HG03095 (cell line): ENCODE results near the gene GPBP1L1.
A peak's percentile ranks its signal among the peaks of the same experiment; 100 is the strongest.
"Not testable (repeated sequence)": the region's sequence is repeated elsewhere in the genome, so short reads cannot be mapped to it uniquely, and the experiment has no call there.

Source experiments
- ATAC-seq: cut with Tn5 transposase; IDR thresholded peaks from one replicate; pipeline ENCODE4 v1.9.1; 2021; ENCODE audit warnings: moderate library complexity; ENCODE audit not compliant: unreplicated experiment

Gene GPBP1L1, protein sequence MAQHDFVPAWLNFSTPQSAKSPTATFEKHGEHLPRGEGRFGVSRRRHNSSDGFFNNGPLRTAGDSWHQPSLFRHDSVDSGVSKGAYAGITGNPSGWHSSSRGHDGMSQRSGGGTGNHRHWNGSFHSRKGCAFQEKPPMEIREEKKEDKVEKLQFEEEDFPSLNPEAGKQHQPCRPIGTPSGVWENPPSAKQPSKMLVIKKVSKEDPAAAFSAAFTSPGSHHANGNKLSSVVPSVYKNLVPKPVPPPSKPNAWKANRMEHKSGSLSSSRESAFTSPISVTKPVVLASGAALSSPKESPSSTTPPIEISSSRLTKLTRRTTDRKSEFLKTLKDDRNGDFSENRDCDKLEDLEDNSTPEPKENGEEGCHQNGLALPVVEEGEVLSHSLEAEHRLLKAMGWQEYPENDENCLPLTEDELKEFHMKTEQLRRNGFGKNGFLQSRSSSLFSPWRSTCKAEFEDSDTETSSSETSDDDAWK

DNA sequence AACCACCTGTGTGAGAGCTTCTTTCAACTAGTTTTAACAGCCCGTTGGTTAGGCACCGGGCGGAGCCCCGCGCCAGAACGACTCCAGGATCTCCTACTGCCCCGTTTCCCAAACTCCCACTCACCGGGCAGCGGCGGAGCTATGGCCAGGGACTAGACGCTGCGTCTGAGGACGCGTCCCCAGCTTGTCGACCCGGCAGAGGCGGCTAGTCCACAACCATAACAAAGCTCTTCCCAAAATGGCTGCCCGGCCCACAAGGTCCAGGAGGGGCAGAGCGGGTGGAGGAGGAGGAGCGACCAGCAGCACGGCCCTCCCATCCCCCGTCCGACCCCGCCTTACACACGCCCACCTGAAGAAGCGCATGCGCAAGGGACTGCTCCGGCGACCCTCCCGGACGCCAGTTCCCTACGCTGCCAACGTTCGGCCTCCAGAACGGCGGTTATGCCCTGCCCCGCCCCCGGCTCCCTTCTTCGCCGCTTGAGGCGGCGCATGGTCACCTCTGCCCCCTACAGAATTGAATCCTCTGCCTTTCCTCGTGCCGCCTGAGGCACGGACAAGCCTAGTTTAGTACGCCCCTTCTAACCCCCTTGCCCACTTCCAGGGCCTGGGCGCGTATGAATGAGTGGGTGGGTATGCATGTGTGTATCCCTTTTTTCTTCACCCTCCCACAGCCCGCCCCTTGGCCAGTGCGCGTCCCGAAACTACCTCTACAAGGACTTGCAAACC, at the start of gene GPBP1L1:
GPBP1L1 (minus strand) TSS at position 246 of the 726 bp plus-strand sequence. CDS start 27,446 bp downstream, outside the sequence.
- peak; percentile 46 for ATAC-seq

DNA sequence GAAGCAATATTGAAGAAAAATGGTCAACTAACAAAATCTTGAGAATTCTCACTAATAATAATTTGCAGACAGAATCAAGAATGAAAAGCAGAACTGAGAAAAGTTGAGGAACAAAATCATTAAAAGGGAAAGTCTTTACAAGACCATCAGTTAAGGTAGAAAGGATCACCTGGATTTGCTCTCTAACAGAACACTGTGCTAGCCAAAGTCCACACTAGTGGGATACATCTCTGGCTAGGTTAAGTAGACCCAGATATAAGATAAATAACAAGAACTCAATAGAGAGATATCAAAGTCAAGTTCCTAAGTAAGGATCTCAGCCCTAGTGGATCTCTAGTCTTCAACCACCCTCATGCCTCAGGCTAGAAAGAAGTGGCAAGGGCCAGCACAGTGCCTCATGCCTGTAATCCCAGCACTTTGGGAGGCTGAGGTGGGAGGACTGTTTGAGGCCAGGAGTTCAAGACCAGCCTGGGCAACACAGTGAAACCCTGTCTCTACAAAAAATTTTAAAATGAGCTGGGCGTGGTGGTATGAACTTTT, 44.5 kb upstream of the GPBP1L1 start:
- ATAC-seq, result no peak

DNA sequence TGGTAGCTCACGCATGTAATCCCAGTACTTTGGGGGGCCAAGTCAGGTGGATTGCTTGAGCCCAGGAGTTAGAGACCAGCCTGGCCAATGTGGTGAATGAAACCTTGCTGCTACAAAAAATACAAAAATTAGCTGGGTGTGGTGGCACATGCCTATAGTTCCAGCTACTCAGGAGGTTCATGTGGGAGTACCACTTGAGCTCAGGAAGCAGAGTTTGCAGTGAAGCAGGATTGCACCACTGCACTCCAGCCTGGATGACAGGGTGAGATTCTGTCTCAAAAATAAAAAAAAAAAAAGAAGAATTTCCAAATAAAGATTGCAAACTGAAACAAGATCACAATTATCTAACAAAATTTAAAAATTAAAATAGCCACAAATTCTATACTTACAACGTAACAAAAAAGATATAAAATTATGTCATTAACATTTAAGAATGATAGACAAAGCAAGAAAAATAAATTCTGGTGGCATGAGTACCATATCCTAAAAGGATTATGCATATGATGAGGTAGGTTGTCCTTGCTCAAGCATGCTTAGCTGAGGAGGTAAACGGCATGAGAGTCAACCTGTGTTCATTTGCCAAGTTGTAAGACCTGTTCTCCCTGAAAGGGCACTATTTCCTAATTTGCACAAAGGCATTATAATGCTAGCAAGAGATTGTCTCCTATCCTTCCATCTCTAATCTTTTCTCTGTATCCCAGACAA, 43.9 kb upstream of the GPBP1L1 start:
- ATAC-seq, result no peak

DNA sequence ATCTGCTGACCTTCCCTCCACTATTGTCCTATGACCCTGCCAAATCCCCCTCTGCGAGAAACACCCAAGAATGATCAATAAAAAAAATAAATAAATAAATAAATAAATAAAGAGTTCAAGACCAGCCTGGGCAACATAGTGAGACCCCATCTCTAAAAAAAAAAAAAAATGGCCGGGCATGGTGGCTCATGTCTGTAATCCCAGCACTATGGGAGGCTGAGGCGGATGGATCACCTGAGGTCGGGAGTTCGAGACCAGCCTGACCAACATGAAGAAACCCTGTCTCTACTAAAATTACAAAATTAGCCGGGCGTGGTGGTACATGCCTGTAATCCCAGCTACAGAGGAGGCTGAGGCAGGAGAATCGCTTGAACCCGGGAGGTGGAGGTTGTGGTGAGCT, 39.7 kb upstream of the GPBP1L1 start:
- ATAC-seq, result not testable (repeated sequence)

DNA sequence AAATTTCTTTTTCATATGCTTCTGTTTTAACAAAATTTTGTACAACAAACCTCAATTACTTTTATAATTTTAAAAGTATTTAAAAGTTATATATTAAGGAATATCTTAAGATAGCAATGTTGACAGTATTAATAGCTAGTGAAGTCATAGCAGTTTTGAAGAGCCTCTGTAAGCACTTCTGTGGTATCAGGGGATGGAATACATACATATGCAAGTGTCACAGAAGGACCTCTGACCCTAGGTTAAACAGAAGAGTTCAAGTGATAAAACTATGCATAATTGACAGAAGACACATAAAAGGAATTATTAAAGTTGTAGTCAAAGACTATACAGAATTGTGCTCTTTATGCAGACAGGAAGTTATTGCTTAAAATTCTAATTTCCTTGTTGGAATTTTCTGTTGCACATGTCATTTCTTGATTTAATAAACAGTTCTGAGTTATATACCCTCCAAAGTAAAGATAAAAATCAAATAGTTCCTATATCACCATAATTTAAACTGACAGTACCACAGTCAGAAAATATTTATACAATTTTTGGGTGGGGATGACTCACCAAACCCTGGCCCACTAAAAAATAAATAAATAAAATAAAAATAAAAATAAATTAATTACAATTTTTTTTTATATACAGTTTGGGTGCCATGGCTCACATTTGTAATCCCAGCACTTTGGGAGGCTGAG, 37.1 kb upstream of the GPBP1L1 start:
- no peak for ATAC-seq

DNA sequence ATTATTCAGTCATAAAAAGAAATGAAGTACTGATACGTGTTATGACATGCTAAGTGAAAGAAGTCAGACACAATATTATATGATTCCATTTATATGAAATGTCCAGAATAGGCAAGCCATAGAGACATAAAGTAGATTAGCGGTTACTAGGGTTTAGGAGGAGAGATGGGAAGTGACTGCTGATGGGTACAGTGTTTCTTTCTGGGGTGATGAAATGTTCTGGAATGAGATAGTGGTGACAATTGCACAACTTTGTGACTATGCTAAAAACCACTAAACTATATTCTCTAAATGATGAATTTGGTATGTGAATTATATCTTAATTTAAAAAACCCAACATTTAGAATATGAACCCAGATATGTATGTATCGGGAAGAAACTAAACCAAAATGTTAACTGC, 36.5 kb upstream of the GPBP1L1 start:
- no peak for ATAC-seq

DNA sequence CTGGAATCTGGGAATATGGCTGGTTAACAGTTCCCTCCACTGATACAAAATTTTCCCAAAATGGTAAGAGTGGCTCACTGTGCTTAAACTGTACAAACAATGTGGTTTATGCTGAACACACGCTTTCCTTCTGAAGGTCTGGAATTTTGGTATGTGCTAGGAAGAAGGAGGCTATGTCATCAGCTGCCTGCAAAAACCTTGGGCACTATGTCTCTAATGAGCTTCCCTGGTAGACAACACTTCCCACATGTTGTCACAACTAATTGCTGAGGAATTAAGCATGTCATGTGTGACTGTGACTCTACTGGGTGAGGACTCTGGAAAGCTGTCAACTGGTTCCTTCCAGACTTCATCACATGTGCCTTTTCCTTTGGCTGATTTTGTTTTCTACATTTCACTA, 34.9 kb upstream of the GPBP1L1 start:
- no peak for ATAC-seq

DNA sequence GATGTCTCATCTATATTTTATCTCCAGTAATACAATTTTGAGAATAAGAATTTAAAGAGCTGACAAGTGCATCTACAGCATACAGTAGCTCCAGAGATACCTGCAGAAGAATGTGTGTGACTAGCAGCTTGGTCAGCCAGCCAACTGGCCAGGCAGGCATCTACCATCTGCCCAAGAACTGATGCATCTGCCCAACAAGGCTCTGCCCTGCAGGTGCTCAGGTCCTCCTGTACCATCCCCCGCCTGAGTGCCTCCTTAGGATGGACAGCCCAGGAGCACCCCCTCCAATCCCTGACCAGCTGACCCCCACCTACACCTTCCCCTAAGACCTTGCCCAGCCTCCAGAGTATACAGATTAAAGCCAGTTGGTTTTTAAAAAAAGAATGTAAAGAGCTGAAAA, 32.0 kb upstream of the GPBP1L1 start:
- no peak for ATAC-seq

DNA sequence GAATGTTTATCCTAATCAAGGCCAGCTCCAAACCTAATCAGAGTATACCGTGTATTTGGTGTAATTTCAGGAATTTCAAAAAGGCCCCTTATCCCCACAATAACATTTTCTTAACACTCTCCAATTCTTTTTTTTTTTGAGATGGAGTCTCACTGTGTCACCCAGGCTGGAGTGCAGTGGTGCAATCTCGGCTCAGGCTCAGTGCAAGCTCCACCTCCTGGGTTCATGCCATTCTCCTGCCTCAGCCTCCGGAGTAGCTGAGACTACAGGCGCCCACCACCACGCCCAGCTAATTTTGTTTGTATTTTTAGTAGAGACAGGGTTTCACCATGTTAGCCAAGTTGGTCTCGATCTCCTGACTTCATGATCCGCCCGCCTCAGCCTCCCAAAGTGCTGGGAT, 31.1 kb upstream of the GPBP1L1 start:
- not testable (repeated sequence) for ATAC-seq

DNA sequence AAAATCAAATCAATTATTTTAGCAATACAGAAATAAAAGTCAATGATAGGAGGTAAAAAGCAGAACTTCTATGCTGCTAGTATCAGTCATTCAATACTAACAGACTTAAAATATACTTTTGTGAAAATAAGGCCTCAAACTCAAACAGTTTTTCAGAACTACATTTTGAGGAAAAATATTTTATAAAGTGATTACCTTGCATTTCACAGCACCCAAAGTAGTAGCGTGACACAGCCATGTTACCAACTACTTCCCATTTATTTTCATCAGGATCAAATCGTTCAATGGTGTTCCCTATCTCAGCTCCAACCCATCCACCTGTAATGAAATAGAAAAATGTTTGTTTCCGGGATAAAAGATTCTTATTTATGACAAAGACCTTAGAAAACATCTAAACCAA, 30.4 kb upstream of the GPBP1L1 start:
- ATAC-seq, result no peak

DNA sequence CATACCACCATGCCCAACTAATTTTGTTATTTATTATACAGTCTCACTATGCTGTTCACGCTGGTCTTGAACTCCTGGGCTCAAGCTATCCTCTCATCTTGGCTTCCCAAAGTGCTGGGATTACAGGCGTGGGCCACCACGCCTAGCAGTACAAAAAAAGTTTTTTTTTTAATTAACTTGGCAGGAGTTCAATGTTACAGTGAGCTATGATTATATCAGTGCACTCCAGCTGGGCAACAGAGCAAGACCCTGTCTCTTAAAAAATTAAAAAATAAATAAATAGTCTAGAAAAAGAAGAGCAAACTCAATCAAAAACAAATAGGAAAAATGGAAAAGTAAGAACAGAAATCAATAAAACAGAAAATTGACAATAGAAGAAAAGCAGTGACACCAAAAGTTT, 27.4 kb upstream of the GPBP1L1 start:
- ATAC-seq, result no peak

DNA sequence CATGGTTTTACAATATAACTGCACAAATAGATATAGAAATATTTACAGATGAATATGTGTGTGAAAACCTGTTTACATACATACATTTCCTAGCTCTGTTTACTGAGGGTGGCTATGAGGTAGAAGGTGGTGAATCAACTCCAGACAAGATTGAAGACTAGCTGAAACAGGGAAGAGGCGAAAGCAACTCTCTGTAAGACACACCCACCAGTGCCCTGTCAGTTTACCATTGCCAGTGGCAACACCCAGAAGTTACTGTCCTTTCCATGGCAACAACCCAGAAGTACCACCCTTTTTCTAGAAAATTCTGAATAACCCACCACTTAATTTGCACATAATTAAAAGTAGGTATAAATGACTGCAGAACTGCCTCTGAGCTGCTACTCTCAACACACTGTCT, 18.3 kb upstream of the GPBP1L1 start:
- no peak for ATAC-seq

DNA sequence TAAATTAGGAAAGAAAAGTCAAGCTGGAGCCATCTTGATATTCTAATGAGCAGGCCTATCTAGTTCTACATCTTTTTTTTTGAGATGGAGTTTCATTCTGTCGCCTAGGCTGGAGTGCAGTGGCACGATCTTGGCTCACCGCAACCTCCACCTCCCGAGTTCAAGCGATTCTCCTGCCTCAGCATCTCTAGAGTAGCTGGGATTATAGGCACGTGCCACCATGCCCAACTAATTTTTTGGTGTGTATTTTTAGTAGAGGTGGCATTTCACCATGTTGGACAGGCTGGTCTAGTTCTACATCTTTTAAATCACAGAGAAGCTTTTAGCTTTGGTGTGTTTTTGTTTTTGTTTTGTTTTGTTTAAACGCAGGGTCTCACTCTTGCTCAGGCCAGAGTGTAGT, 8.5 kb upstream of the GPBP1L1 start:
- ATAC-seq, result no peak

DNA sequence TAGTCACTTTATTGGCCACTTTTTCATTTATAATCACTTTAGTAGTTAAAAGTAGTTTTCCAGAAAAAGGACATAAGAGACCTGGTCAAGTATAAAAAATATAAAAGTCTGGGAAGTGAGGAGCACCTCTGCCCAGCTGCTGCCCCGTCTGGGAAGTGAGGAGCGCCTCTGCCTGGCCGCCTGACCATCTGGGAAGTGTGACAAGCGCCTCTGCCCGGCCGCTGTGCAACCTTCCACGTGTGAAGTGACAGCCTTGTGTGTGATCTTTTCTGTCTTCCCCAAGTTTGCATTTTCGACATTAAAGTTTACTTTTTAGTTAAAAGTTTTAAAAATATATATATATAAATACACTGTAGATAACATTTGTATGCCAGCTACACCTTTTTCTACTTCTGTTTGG, 7.5 kb upstream of the GPBP1L1 start:
- ATAC-seq, result not testable (repeated sequence)

DNA sequence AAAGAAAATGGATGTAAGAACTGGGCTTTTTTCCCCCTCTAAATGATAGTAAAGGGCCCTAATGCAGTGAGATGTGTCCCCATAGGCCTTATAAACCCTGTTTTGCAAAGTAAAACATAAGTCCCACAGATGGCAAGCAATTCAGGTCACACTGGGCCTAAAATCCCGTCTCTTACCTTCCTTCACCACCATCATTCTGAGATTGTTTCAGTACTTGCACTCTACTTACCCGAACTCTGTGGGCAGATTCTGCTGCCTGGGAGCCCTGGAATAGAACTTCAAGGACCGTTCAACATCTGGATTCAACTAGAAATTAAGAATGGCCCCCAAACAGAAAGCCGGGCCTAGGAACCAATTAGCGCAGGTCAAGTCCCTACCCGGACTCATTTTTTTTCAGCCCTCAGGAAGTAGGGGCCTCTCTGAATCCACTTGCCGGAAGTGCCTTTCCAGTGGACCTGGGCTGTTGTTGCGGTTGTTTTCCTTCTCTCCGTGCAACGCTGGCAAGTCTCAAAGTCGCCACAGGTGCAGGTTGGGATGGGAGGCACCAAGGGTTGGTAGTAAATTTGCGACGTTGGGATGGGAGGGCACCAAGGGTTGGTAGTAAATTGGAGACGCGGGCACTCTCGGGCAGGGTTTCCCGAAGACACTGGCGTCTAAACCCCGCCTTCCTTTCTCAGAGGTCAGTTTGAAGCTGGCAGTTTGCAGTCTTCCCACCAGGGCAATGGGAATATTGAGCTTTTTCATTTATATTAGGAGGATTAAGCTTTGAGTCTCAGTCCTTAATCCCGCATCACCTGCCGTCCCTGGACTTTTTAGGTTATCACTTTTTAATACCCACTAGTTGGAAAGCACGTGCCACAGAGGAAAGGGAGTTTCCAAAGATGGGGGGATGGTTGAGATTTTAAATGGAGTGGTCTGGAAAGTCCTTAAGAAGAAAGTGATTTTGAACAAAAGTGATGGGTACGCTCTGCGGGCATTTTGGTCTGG, 1.7 kb upstream of the GPBP1L1 start, which contains the start of gene TMEM69:
TMEM69 (plus strand) TSS at position 428 of the 987 bp plus-strand sequence. CDS start 2,888 bp downstream, outside the sequence.
- no peak for ATAC-seq

DNA sequence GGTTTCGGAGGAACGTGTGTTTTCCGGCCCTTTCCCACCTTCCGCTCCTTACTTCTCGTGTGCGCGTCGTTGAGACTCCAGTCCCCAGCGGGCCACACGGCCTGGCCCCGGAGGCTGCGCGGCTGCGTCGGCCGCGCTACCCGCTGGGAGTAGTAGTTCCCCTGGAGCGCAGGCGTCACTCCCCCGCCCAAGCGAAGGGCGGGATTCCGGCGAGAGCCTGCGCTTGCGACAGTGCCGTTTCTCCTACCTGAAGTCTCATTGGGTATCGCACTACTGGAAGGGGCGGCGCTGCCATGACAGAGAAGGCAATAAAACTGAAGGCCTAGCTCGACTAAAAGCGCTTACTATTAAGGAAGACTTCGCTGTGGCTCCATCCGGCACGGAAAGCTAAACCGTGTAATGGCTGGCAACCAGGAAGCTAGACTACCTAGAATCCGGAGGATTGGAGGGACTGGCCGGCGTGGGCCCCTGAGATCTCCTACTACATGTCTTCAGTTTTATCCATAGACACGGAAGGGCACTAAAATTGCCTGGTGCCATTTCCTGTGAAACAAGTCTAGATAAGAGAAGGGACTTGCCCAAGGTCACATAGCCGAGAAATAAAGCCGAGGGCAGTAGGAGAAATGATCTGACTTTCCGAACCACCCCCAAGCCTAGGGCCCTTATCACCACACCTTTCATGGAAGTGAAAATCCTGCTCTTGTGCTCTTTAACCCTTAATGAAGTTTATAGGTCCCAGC, 851 bp upstream of the GPBP1L1 start:
- peak; percentile 81 for ATAC-seq

DNA sequence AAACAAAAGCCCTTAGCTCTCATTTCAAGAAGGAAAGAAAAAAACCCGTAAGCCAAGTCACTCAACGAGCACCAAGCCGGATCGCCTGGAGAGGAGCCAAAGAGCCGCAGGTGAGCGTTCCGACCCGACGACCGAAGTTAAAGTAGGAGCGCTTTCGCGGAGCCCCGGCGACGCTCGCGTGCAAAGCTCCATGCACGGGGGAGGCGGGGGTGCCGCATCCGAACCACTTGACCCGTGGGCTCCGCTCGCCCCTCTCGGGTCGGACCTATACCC, 382 bp downstream of the GPBP1L1 start:
- peak; percentile 20 for ATAC-seq

DNA sequence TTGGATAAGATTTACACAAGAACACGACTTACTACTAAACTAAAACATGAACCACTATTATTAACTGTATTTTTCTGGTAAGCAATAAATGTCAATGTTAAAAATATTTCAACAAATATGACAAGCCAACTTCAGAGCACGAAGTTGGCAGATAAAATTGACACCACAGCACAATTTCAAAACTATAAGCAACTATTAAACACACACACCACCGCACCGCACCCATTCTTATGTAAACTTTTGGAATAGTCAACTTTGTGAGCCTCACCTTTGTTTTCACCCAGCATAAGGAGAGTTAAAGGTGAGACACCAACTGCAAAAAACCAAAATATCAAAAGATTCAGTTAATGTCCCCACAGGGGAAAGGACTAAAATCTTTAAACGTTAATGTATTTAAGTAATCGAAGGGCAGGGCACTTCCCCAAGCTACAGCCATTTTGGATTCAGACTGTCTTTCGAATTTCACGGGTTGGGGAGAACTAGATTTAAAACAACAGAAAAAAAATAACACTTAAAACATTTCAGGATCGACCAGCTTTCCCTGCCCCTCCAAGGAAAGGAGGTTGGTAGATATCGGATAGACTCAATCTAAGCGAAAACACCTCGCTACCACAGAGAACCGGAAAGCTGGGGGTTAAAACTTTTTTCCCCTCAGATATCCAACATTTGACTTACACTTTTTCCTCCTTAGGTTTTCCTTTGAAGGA, 872 bp downstream of the GPBP1L1 start:
- ATAC-seq, result no peak
